H9 (cell line): ENCODE data around the gene STK26. TPM values are rescaled to one million over a fixed set of nuclear protein-coding genes. Genes with fewer than 3 reads are reported as not detected.

Experiments used
- DNase-seq: peaks from one replicate; pipeline ENCODE4 v3.0.0-alpha.2; 2017
- H2AFZ ChIP-seq: one replicate; pipeline ENCODE4 v1.6.1; 2013; ENCODE audit warnings: mild to moderate bottlenecking, low read length, control low read depth, moderate library complexity
- H2AK5ac ChIP-seq: 2 replicates; pipeline ENCODE4 v1.6.1; 2013; ENCODE audit warnings: low read length, control low read depth, mixed read lengths; ENCODE audit not compliant: insufficient read length
- H2BK120ac ChIP-seq: one replicate; pipeline ENCODE4 v1.6.1; 2013; ENCODE audit warnings: low read depth, mild to moderate bottlenecking, low read length, control low read depth, inconsistent platforms; ENCODE audit not compliant: poor library complexity, severe bottlenecking
- H2BK12ac ChIP-seq: 2 replicates; pipeline ENCODE4 v1.6.1; 2013; ENCODE audit warnings: low read length, control low read depth, mixed read lengths, low read depth; ENCODE audit not compliant: insufficient read length
- H2BK15ac ChIP-seq: 2 replicates; pipeline ENCODE4 v1.6.1; 2013; ENCODE audit warnings: low read depth, low read length, control low read depth
- H2BK20ac ChIP-seq: one replicate; pipeline ENCODE4 v1.6.1; 2013; ENCODE audit warnings: low read depth, mild to moderate bottlenecking, low read length, control low read depth, inconsistent platforms; ENCODE audit not compliant: poor library complexity, severe bottlenecking
- H2BK5ac ChIP-seq: 2 replicates; pipeline ENCODE4 v1.6.1; 2013; ENCODE audit warnings: low read length, control low read depth, mixed read lengths; ENCODE audit not compliant: insufficient read length
- H3K14ac ChIP-seq: 2 replicates; pipeline ENCODE4 v1.6.1; 2013; ENCODE audit warnings: low read length, control low read depth; ENCODE audit not compliant: insufficient read depth
- H3K18ac ChIP-seq: 2 replicates; pipeline ENCODE4 v1.6.1; 2013; ENCODE audit warnings: low read depth, mild to moderate bottlenecking, mixed read lengths, low read length, control low read depth; ENCODE audit not compliant: insufficient read length
- H3K23ac ChIP-seq: 2 replicates; pipeline ENCODE4 v1.6.1; 2013; ENCODE audit warnings: low read length, control low read depth, mixed read lengths, low read depth; ENCODE audit not compliant: insufficient read length
- H3K23me2 ChIP-seq: 2 replicates; pipeline ENCODE4 v1.6.1; 2013; ENCODE audit warnings: low read depth, mild to moderate bottlenecking, mixed read lengths, low read length, control low read depth; ENCODE audit not compliant: insufficient read length, poor library complexity, severe bottlenecking
- H3K27ac ChIP-seq: 2 replicates; pipeline ENCODE4 v1.5.1; 2013; ENCODE audit warnings: low read length, control low read depth, mixed read lengths, low read depth; ENCODE audit not compliant: insufficient read length
- H3K27me3 ChIP-seq: 2 replicates; pipeline ENCODE4 v1.6.1; 2013; ENCODE audit warnings: low read length, control low read depth, inconsistent platforms; ENCODE audit not compliant: insufficient read depth
- H3K4ac ChIP-seq: 2 replicates; pipeline ENCODE4 v1.6.1; 2013; ENCODE audit warnings: low read depth, mild to moderate bottlenecking, control low read depth, inconsistent platforms, low read length, moderate library complexity
- H3K4me1 ChIP-seq: 2 replicates; pipeline ENCODE4 v1.6.1; 2013; ENCODE audit warnings: low read length, control low read depth, inconsistent platforms; ENCODE audit not compliant: insufficient read depth
- H3K4me2 ChIP-seq: 2 replicates; pipeline ENCODE4 v1.6.1; 2013; ENCODE audit warnings: low read length, control low read depth, mixed read lengths; ENCODE audit not compliant: insufficient read length, insufficient read depth
- H3K56ac ChIP-seq: 2 replicates; pipeline ENCODE4 v1.6.1; 2013; ENCODE audit warnings: low read depth, mild to moderate bottlenecking, mixed read lengths, low read length, control low read depth; ENCODE audit not compliant: insufficient read length
- H3K79me1 ChIP-seq: 2 replicates; pipeline ENCODE4 v1.6.1; 2013; ENCODE audit warnings: low read depth, mild to moderate bottlenecking, moderate library complexity, low read length, control low read depth, inconsistent platforms; ENCODE audit not compliant: insufficient read depth, poor library complexity, severe bottlenecking
- H3K79me2 ChIP-seq: 2 replicates; pipeline ENCODE4 v1.6.1; 2013; ENCODE audit warnings: low read length, control low read depth, inconsistent platforms; ENCODE audit not compliant: insufficient read depth
- H3K9ac ChIP-seq: 2 replicates; pipeline ENCODE4 v1.6.1; 2013; ENCODE audit warnings: low read length, control low read depth, mixed read lengths; ENCODE audit not compliant: insufficient read length; ENCODE audit errors: extremely low read depth
- H3K9me3 ChIP-seq: one replicate; pipeline ENCODE4 v1.6.1; 2013; ENCODE audit warnings: low read depth, low read length, inconsistent platforms; ENCODE audit not compliant: control insufficient read depth
- H3T11ph ChIP-seq: one replicate; pipeline ENCODE4 v1.6.1; 2013; ENCODE audit warnings: mild to moderate bottlenecking, low read length, control low read depth, inconsistent platforms
- H4K20me1 ChIP-seq: one replicate; pipeline ENCODE4 v1.6.1; 2013; ENCODE audit not compliant: control insufficient read depth, insufficient read length, insufficient read depth
- H4K5ac ChIP-seq: 2 replicates; pipeline ENCODE4 v1.6.1; 2013; ENCODE audit warnings: low read depth, mild to moderate bottlenecking, mixed read lengths, low read length, control low read depth; ENCODE audit not compliant: insufficient read length
- H4K8ac ChIP-seq: replicated peaks from 2 replicates; pipeline ENCODE4 v1.6.1; 2013; ENCODE audit warnings: low read length, control low read depth, mixed read lengths, low read depth; ENCODE audit not compliant: insufficient read length
- H4K91ac ChIP-seq: 2 replicates; pipeline ENCODE4 v1.6.1; 2013; ENCODE audit warnings: low read depth, mild to moderate bottlenecking, moderate library complexity, mixed read lengths, low read length, control low read depth; ENCODE audit not compliant: insufficient read length
- H3K27ac Mint-ChIP-seq, 3 experiments: 2 replicates in 2 of 3; 3 replicates in 1 of 3; pipeline ENCODE4 v1.8.0; 2020 to 2021; ENCODE audit warnings: mixed read lengths in 3 of 3, mild to moderate bottlenecking in 1 of 3, moderate library complexity in 1 of 3
- H3K27me3 Mint-ChIP-seq: 2 replicates; pipeline ENCODE4 v1.8.0; 2021; ENCODE audit warnings: low read depth, mild to moderate bottlenecking, moderate library complexity, mixed read lengths
- H3K36me3 Mint-ChIP-seq, 3 experiments: 2 replicates in 2 of 3; 3 replicates in 1 of 3; pipeline ENCODE4 v1.8.0; 2020 to 2021; ENCODE audit warnings: low read depth in 3 of 3, mixed read lengths in 3 of 3; ENCODE audit not compliant: insufficient read depth in 1 of 3
- H3K4me1 Mint-ChIP-seq, 2 experiments: 2 replicates each; pipeline ENCODE4 v1.8.0; 2020; ENCODE audit warnings: mixed read lengths in 2 of 2
- H3K4me3 Mint-ChIP-seq, 2 experiments: 2 replicates in 1 of 2; 3 replicates in 1 of 2; pipeline ENCODE4 v1.8.0; 2020 to 2021; ENCODE audit warnings: mild to moderate bottlenecking in 2 of 2, mixed read lengths in 2 of 2, moderate library complexity in 1 of 2
- H3K9me3 Mint-ChIP-seq, 2 experiments: 2 replicates in 1 of 2; 3 replicates in 1 of 2; pipeline ENCODE4 v1.8.0; 2020; ENCODE audit warnings: mild to moderate bottlenecking in 2 of 2, mixed read lengths in 2 of 2, moderate library complexity in 1 of 2
- total RNA-seq: library from RNA; stranded (reverse); gene quantifications from 2 replicates; pipeline ENCODE4 v1.2.1, GENCODE V29; 2021
- TF ChIP-seq, protein P1 (sequence below): fragments of 200-600 bp; sonication (generic); conservative IDR thresholded peaks from 3 replicates; pipeline ENCODE4 v1.8.0; 2021; ENCODE audit warnings: antibody characterized with exemption, mild to moderate bottlenecking

STK26 gene
- total RNA-seq, 1 experiment from 2014 or later = 99.2 TPM

DNA sequence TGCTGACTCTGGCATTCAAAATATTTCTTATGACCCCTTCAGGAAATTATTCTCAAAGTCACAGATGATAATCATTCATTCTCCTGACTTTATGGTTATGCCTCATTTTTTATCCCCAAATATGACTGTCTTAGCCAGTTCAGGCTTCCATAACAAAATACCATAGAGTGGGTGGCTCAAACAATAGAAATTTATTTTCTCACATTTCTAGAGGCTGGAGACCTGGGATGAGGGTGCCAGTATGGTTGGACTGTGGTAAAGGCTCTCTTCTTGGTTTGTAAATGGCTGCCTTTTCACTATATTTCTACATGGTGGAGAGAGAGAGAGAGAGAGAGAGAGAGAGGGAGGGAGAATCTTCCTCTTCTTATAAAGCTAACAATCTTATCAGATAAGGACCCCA lies 84.2 kb downstream of the STK26 start:
- no peak overlapping the region for H2BK15ac ChIP-seq
- Mint-ChIP-seq H3K4me1 (peaks cover 2 to 3% of the 10 kb centered on the region in 2 experiments; a peak in 1 of 4 replicates), H3K9me3 (no peaks in the 10 kb centered on the region), H3K27ac (no peak overlapping the region), H3K27me3 (peaks cover 7% of the 10 kb centered on the region; the same call in 1 of the 2 replicates), H3K4me3 (no peak overlapping the region), H3K36me3 (no peaks in the 10 kb centered on the region)
- no peak overlapping the region for H3K27ac ChIP-seq
- no peaks in the 10 kb centered on the region for H3K27me3 ChIP-seq
- no peak for DNase-seq
- no peak overlapping the region for H3K56ac ChIP-seq
- no peak overlapping the region for H2AK5ac ChIP-seq
- H3K14ac ChIP-seq = no peak overlapping the region
- H3K4ac ChIP-seq = no peak overlapping the region
- no peaks in the 10 kb centered on the region for H3K23me2 ChIP-seq
- H3K18ac ChIP-seq = no peak overlapping the region
- no peak overlapping the region for H4K5ac ChIP-seq
- no peaks in the 10 kb centered on the region for H3K9me3 ChIP-seq
- no peak overlapping the region for H2AFZ ChIP-seq
- no peak overlapping the region for H2BK12ac ChIP-seq
- H3K4me2 ChIP-seq = no peak overlapping the region
- no peak overlapping the region for H2BK20ac ChIP-seq
- H3K79me2 ChIP-seq = no peaks in the 10 kb centered on the region
- no peak overlapping the region for H4K91ac ChIP-seq
- no peak overlapping the region for H3T11ph ChIP-seq
- H4K20me1 ChIP-seq = no peaks in the 10 kb centered on the region
- TF ChIP-seq, protein P1, sequence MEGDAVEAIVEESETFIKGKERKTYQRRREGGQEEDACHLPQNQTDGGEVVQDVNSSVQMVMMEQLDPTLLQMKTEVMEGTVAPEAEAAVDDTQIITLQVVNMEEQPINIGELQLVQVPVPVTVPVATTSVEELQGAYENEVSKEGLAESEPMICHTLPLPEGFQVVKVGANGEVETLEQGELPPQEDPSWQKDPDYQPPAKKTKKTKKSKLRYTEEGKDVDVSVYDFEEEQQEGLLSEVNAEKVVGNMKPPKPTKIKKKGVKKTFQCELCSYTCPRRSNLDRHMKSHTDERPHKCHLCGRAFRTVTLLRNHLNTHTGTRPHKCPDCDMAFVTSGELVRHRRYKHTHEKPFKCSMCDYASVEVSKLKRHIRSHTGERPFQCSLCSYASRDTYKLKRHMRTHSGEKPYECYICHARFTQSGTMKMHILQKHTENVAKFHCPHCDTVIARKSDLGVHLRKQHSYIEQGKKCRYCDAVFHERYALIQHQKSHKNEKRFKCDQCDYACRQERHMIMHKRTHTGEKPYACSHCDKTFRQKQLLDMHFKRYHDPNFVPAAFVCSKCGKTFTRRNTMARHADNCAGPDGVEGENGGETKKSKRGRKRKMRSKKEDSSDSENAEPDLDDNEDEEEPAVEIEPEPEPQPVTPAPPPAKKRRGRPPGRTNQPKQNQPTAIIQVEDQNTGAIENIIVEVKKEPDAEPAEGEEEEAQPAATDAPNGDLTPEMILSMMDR = no peak
- no peak overlapping the region for H3K9ac ChIP-seq
- no peak overlapping the region for H2BK5ac ChIP-seq
- no peak overlapping the region for H4K8ac ChIP-seq
- no peak overlapping the region for H2BK120ac ChIP-seq
- H3K4me1 ChIP-seq = no peaks in the 10 kb centered on the region
- no peaks in the 10 kb centered on the region for H3K79me1 ChIP-seq
- H3K23ac ChIP-seq = no peak overlapping the region
